CD4-positive, alpha-beta T cell (primary cell): ENCODE data around the gene ASAH2. TPM values are rescaled to one million over a fixed set of nuclear protein-coding genes. Genes with fewer than 3 reads are reported as not detected.

Source experiments
- ATAC-seq: fragments of 200-7000 bp; cut with Tn5 transposase; one replicate; pipeline ENCODE4 v1.10.0; 2022; ENCODE audit warnings: mild to moderate bottlenecking; ENCODE audit not compliant: poor library complexity
- CTCF ChIA-PET: fragments of 350-600 bp; sonication (Branson Sonifier 250); formaldehyde crosslinking; loops from one replicate; lab custom pipeline; 2021; ENCODE audit warnings: antibody characterized with exemption, inconsistent platforms; lab: Charles Lee
- POLR2A ChIA-PET: fragments of 350-600 bp; sonication (Branson Sonifier 250); formaldehyde crosslinking; loops from one replicate; lab custom pipeline; 2021; ENCODE audit warnings: antibody characterized with exemption, inconsistent platforms; lab: Charles Lee
- DNase-seq, 14 experiments: peaks; one replicate each; pipeline ENCODE4 v3.0.0-alpha.2; 2013 to 2020; ENCODE audit warnings: mixed read lengths in 2 of 14
- H3K27ac ChIP-seq, 2 donors: one replicate each; pipeline versions ENCODE4 v1.5.1 to v1.7.0; 2013; ENCODE audit warnings: low read length in 2 of 2, low read depth in 1 of 2, mild to moderate bottlenecking in 1 of 2
- H3K27me3 ChIP-seq, 2 experiments: 1 replicate in 1 of 2; 2 replicates in 1 of 2; pipeline versions ENCODE4 v1.6.1 to v1.7.0; 2013; ENCODE audit warnings: low read length in 2 of 2, control low read depth in 1 of 2, mild to moderate bottlenecking in 1 of 2, moderate library complexity in 1 of 2; ENCODE audit not compliant: insufficient read depth in 2 of 2, control insufficient read depth in 1 of 2
- H3K36me3 ChIP-seq: one replicate; pipeline ENCODE4 v1.6.1; 2013; ENCODE audit warnings: low read length, control low read depth; ENCODE audit not compliant: insufficient read depth
- H3K4me1 ChIP-seq: one replicate; pipeline ENCODE4 v1.6.1; 2013; ENCODE audit warnings: low read length, control low read depth; ENCODE audit not compliant: insufficient read depth
- H3K4me3 ChIP-seq: one replicate; pipeline ENCODE4 v1.5.1; 2013; ENCODE audit warnings: mild to moderate bottlenecking, low read length, moderate library complexity
- H3K9me3 ChIP-seq, 2 experiments: 1 replicate in 1 of 2; 2 replicates in 1 of 2; pipeline versions ENCODE4 v1.6.1 to v1.7.0; 2013; ENCODE audit warnings: low read length in 2 of 2, mild to moderate bottlenecking in 2 of 2, control low read depth in 1 of 2, moderate library complexity in 1 of 2; ENCODE audit not compliant: control insufficient read depth in 1 of 2, insufficient read depth in 1 of 2
- H3K27ac Mint-ChIP-seq: one replicate; pipeline ENCODE4 v1.8.0; 2020; ENCODE audit warnings: mixed read lengths
- H3K27me3 Mint-ChIP-seq: one replicate; pipeline ENCODE4 v1.8.0; 2021; ENCODE audit warnings: mixed read lengths
- H3K36me3 Mint-ChIP-seq: one replicate; pipeline ENCODE4 v1.8.0; 2021; ENCODE audit warnings: low read depth, mixed read lengths
- H3K4me1 Mint-ChIP-seq: one replicate; pipeline ENCODE4 v1.8.0; 2021; ENCODE audit warnings: low read depth, mixed read lengths
- H3K4me3 Mint-ChIP-seq: one replicate; pipeline ENCODE4 v1.8.0; 2020; ENCODE audit warnings: mild to moderate bottlenecking, mixed read lengths
- H3K9me3 Mint-ChIP-seq: one replicate; pipeline ENCODE4 v1.8.0; 2020; ENCODE audit warnings: mixed read lengths
- CTCF ChIP-seq: fragments of 200-600 bp; IDR thresholded peaks from one replicate; pipeline ENCODE4 v1.8.0; 2022; ENCODE audit warnings: antibody characterized with exemption, mild to moderate bottlenecking
- intact Hi-C, 2 experiments: fragments of 100-400 bp; cut with DNase I in 1 of 2; cut with micrococcal nuclease in 1 of 2; formaldehyde crosslinking; loops; one replicate each; pipeline versions ENCODE4 v1.15.1 to v1.9.0; 2023 to 2025; cut with DNase I, micrococcal nuclease
- total RNA-seq, 174 experiments: library from RNA in 2 of 174; stranded (reverse) in 2 of 174; gene quantifications; one replicate each; pipeline ENCODE4 v1.2.3 and lab custom pipeline; 2021 to 2026

The ASAH2 gene
- total RNA-seq, 2 experiments from 2014 or later: 1.1 to 2.1 TPM

GRCh38 chr10:50224330-50224952 is 26.9 kb downstream of the ASAH2 start:
- POLR2A ChIA-PET: no interaction called here
- H3K27me3 ChIP-seq: peaks cover 0 to 14% of the 10 kb centered on the region in 2 experiments
- H3K4me1 ChIP-seq: no peaks in the 10 kb centered on the region
- H3K36me3 Mint-ChIP-seq: no peaks in the 10 kb centered on the region
- CTCF ChIA-PET: no interaction called here
- TF ChIP-seq CTCF: no peak
- peaks cover 9% of the 10 kb centered on the region for H3K27me3 Mint-ChIP-seq
- no peak overlapping the region for H3K27ac Mint-ChIP-seq
- H3K9me3 ChIP-seq: no peaks in the 10 kb centered on the region
- peak in 6 of 14 experiments; percentile 4 to 48 (median 20) for DNase-seq
- H3K4me1 Mint-ChIP-seq: no peaks in the 10 kb centered on the region
- no peaks in the 10 kb centered on the region for H3K36me3 ChIP-seq
- no peak overlapping the region for H3K27ac ChIP-seq
- no peak overlapping the region for H3K4me3 Mint-ChIP-seq
- no peak overlapping the region for H3K4me3 ChIP-seq
- intact Hi-C loops: loop anchor here (5.0 to 10.0 kb wide), 2 partner anchors 630 to 632 kb away; no protein-coding TSS in a partner anchor
- no peak for ATAC-seq
- H3K9me3 Mint-ChIP-seq: no peaks in the 10 kb centered on the region

GRCh38 chr10:50222199-50222598 is 29.1 kb downstream of the ASAH2 start:
- ChIA-PET CTCF (interaction anchor here (0.9 kb wide), 1 partner anchor 9 kb away, joined by 3 read pairs; no protein-coding TSS in a partner anchor), POLR2A (no interaction called here)
- Histone ChIP-seq H3K9me3 (no peaks in the 10 kb centered on the region), H3K4me1 (no peaks in the 10 kb centered on the region), H3K27me3 (peaks cover 0 to 11% of the 10 kb centered on the region in 2 experiments), H3K36me3 (no peaks in the 10 kb centered on the region), H3K4me3 (no peak overlapping the region), H3K27ac (no peak overlapping the region)
- intact Hi-C loops: loop anchor here (5.0 to 10.0 kb wide), 2 partner anchors 627 to 630 kb away; no protein-coding TSS in a partner anchor
- no peaks in the 10 kb centered on the region for H3K36me3 Mint-ChIP-seq
- no peaks in the 10 kb centered on the region for H3K9me3 Mint-ChIP-seq
- TF ChIP-seq CTCF: no peak
- H3K4me3 Mint-ChIP-seq: no peak overlapping the region
- H3K4me1 Mint-ChIP-seq: no peaks in the 10 kb centered on the region
- DNase-seq (no peak), ATAC-seq (no peak)
- no peak overlapping the region for H3K27ac Mint-ChIP-seq
- peaks cover 11% of the 10 kb centered on the region for H3K27me3 Mint-ChIP-seq

GRCh38 chr10:50221470-50221869 is 29.8 kb downstream of the ASAH2 start:
- no peak for ATAC-seq
- no peaks in the 10 kb centered on the region for H3K36me3 Mint-ChIP-seq
- H3K27me3 Mint-ChIP-seq: peaks cover 11% of the 10 kb centered on the region
- intact Hi-C loops: loop anchor here (5.0 to 10.0 kb wide), 2 partner anchors 627 to 629 kb away; no protein-coding TSS in a partner anchor
- no peaks in the 10 kb centered on the region for H3K9me3 Mint-ChIP-seq
- Histone ChIP-seq H3K4me1 (no peaks in the 10 kb centered on the region), H3K4me3 (no peak overlapping the region), H3K36me3 (no peaks in the 10 kb centered on the region), H3K27ac (no peak overlapping the region), H3K27me3 (peaks cover 0 to 11% of the 10 kb centered on the region in 2 experiments), H3K9me3 (no peaks in the 10 kb centered on the region)
- TF ChIP-seq CTCF: no peak
- H3K4me1 Mint-ChIP-seq: no peaks in the 10 kb centered on the region
- no peak for DNase-seq
- POLR2A ChIA-PET: no interaction called here
- no peak overlapping the region for H3K27ac Mint-ChIP-seq
- H3K4me3 Mint-ChIP-seq: no peak overlapping the region
- CTCF ChIA-PET: no interaction called here
